Stimulated activated naive CD8-positive, alpha-beta T cell treated with anti-CD3 and anti-CD28 coated beads, Interleukin-15, amount 100 ng/mL, for 72 hours (primary cell): Measurements from ENCODE around the gene DIS3L2.

Experiments used
- ATAC-seq: fragments of 150-1000 bp; cut with Tn5 transposase; 2 replicates; pipeline ENCODE4 v1.10.0; 2021; ENCODE audit warnings: mild to moderate bottlenecking, moderate library complexity
- DNase-seq, 2 donors: peaks; one replicate each; pipeline ENCODE4 v3.0.0; 2021 to 2022
- H3K27ac Mint-ChIP-seq, 2 donors: one replicate each; pipeline ENCODE4 v1.8.0; 2022; ENCODE audit warnings: mild to moderate bottlenecking in 2 of 2, mixed read lengths in 2 of 2, moderate library complexity in 2 of 2
- H3K27me3 Mint-ChIP-seq: one replicate; pipeline ENCODE4 v1.8.0; 2022; ENCODE audit warnings: mixed read lengths
- H3K4me1 Mint-ChIP-seq: one replicate; pipeline ENCODE4 v1.8.0; 2022; ENCODE audit warnings: mild to moderate bottlenecking, mixed read lengths
- H3K4me3 Mint-ChIP-seq, 2 donors: one replicate each; pipeline ENCODE4 v1.8.0; 2022; ENCODE audit warnings: mild to moderate bottlenecking in 2 of 2, mixed read lengths in 2 of 2, moderate library complexity in 1 of 2
- H3K9me3 Mint-ChIP-seq, 2 donors: one replicate each; pipeline ENCODE4 v1.8.0; 2022; ENCODE audit warnings: mixed read lengths in 2 of 2

Gene DIS3L2

DNA sequence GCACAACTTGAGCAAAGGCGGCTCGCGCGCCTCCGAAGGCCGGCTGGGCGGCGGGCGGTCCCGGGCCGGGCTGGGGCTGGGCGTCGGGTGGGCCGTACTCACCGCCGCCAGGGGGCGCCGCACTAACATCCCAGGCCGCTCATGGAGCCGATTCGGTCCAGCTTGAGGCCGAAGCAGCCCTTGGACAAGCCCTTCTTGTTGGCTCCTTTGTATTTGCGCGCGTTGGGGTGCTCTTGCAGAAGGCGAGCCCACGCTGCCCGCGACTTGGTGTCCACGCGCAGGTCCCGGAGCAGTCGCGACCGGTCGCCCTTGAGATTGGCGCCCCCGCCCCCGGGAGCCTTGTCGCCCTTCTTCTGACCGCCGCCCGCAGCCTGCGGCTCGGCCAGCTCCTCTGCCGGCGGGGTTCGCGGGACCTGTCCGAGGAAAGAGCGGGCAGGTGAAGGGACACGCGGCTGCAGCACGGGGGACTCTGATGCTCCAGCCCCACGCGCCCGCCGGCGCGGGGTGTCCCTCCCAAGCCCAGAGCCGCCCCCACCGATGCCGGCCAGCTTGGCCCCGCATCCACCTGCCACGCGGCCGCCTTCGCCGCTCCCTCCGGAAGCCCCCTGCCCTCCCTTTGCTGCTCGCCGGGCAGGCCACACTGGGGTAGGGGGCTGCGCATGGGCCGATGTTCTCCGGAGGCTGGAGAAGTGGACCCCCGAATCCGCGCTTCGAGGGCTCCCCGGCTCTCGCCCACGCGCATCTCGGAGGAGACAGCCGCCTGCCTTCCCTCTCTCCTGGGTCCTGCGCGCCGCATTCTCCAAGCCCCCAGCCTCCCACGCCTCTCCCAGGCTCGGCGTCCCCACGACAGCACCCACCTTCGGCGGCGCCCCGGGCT lies 36.0 kb upstream of the DIS3L2 start:
- H3K27me3 Mint-ChIP-seq, result peaks cover 70% of the 10 kb centered on the region
- peaks cover 25% of the 10 kb centered on the region for H3K4me1 Mint-ChIP-seq
- ATAC-seq (peak; percentile 60), DNase-seq (peak; percentile 71 to 77)
- H3K4me3 Mint-ChIP-seq, result peak overlapping the region; percentile 75 to 85
- no peaks in the 10 kb centered on the region for H3K9me3 Mint-ChIP-seq
- no peak overlapping the region for H3K27ac Mint-ChIP-seq

DNA sequence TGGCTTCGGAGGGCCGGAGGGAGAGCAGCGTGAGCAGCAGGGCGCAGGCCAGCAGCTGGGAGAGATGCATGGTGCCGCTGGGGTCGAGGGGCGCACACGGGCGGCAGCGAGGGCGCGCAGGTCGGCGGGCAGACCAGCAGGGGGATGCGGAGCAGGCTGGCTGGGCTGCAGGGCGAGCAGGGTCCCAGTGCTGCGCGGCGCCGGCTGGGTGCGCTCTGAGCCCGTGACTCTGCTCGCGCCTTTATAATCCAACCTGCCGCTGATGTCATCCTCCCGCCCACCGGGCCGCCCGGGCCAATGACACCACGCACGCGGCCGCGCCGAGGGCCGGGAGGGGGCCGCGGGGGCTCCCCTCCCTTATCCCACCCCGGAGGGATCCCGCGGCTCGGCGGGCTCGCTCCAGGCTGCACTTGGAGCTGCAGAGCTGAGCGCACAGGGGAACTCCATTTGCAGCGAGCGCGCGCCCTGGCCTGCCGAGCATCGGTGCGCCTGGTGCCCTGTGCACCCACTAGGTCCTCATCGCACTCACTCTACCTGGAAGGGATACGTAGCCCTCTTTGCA lies 35.3 kb upstream of the DIS3L2 start, which contains the start of gene NPPC:
TSS of gene NPPC (minus strand) at position 217 of the 562 bp plus-strand sequence. CDS start at position 70, 147 bp downstream.
- DNase-seq, result peak; percentile 84 to 85
- ATAC-seq, result peak; percentile 91
- H3K27me3 Mint-ChIP-seq, result peaks cover 70% of the 10 kb centered on the region
- H3K4me3 Mint-ChIP-seq, result peak within 1 kb of the TSS; percentile 80 to 85
- H3K4me1 Mint-ChIP-seq, result peaks cover 25% of the 10 kb centered on the region
- H3K27ac Mint-ChIP-seq, result peak within 1 kb of the TSS in 1 of 2 donors; percentile 54
- no peaks in the 10 kb centered on the region for H3K9me3 Mint-ChIP-seq

DNA sequence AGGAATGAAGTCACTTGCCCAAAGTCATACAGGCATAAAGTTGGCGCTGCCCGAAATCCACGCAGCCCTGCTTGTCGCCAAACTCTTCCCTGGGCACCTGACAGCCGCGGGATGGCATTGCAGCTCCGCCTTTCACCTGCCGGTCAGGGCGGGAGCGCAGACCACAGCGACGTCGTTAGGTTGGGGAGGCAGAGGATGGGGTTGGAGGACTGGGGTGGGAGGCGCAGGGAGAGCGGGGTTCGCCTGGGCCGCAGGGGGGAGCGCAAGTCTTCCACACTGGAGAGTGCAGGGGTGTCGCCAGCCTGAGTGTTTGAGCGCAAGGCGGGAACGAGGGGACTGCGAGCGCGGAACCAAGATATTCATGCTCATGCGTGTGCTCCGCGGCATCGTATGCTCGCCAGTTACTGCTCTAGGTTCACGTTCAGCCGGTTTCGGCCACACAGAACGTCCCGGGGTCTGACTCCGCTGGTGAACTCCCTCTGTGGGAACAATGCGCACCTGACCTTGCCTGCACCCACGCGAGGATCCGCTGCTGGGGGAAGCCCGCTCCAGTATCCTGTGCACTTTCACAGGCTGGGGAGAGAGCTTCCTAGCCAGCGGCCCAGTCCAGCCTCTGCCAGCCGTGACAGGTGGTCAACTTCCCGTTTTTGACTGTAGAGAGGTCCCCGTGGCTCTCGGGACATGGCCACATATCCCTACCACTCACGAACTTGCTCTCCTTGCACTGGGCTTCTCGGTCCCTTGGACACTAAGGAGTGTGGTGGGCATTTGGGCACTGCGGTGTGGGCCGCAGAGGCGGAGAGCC lies 34.5 kb upstream of the DIS3L2 start:
- no peak overlapping the region for H3K27ac Mint-ChIP-seq
- peaks cover 70% of the 10 kb centered on the region for H3K27me3 Mint-ChIP-seq
- peak overlapping the region; percentile 80 to 85 for H3K4me3 Mint-ChIP-seq
- H3K4me1 Mint-ChIP-seq, result peaks cover 25% of the 10 kb centered on the region
- ATAC-seq (peak; percentile 48), DNase-seq (peak in 1 of 2 donors; percentile 56)
- no peaks in the 10 kb centered on the region for H3K9me3 Mint-ChIP-seq

DNA sequence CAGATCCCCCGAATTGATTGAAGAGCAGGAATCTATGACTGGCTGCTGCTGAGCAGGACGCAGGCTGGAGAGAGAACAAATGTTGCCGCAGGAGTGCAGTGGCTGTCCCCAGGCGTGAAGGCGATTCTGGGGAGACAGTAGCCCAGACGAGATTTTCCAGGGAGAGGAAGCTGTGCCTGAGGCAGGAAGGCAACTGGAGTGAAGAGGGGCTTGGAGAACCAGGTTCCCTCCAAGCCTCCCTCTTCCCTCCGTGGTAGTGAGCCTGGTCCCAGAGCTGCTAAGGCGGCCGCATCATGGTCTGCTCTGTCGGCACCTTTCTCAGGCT lies 34.0 kb upstream of the DIS3L2 start:
- Mint-ChIP-seq H3K27me3 (peaks cover 65% of the 10 kb centered on the region), H3K4me1 (peaks cover 25% of the 10 kb centered on the region), H3K27ac (no peak overlapping the region), H3K4me3 (peak overlapping the region in 1 of 2 donors; percentile 85), H3K9me3 (no peaks in the 10 kb centered on the region)
- no peak for DNase-seq
- no peak for ATAC-seq

DNA sequence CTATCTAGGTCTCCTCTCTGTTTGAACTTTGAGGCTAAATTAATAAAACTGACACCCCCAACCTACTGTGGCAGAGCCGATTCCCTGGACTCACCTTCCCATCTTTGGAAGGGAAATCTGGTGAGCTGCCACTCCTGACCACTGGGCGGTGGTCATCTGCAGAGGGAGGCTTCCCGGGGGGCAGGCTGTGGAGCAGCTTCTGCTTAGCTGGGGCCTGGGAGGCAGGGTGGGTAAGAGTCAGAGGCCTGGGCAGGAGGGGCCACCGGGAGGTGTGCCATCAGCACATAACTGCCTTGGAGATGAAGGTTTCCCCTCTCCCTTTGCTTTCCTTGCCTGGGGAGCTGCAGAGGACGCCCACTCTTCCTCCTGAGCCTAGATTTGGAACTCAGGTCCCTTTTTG lies 33.0 kb upstream of the DIS3L2 start:
- Mint-ChIP-seq H3K4me1 (peaks cover 25% of the 10 kb centered on the region), H3K27ac (no peak overlapping the region), H3K9me3 (no peaks in the 10 kb centered on the region), H3K27me3 (peaks cover 61% of the 10 kb centered on the region), H3K4me3 (no peak overlapping the region)
- DNase-seq (no peak), ATAC-seq (no peak)

DNA sequence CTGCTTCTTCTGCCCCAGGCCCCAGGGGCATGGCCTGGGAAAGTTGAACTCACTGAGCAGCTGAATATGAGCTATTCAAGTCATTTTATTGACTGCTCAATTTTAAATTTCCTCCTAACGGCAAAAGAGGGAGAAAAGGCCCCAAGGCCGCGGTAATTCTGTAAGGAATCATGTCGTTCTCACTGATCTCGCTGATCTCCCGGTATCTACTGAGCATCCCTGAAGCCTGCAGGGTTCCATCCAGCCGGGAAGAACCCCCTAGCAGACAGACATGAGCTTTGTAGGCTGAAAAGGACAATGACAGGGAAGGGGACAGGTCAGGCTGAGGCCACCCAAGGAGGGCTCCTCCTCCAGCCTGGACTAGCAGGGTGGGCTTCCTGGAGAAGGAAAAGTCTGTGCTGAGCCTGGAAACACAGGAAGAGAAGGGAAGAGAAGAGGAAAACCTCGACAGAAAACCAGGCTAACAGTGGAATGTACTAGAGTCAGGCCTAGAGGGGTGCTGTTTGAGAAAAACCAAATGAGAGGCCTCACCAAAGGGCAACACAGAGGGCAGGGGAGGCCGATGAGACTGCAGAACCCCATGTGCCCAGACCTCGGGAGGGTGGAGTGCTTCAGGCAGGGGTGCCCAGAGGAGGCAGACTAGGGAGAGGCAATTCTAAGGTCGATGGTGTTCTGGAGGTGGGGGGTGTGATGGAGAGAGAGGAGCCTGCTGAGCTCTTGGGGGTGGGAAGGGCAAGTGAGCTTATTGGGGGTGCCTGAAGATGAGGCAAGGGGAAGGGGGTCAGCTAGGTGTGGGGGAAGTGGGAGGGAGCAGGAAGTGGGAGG lies 32.4 kb upstream of the DIS3L2 start:
- Mint-ChIP-seq H3K9me3 (no peaks in the 10 kb centered on the region), H3K4me3 (no peak overlapping the region), H3K27ac (no peak overlapping the region), H3K27me3 (peaks cover 55% of the 10 kb centered on the region), H3K4me1 (peaks cover 24% of the 10 kb centered on the region)
- ATAC-seq (no peak), DNase-seq (no peak)

DNA sequence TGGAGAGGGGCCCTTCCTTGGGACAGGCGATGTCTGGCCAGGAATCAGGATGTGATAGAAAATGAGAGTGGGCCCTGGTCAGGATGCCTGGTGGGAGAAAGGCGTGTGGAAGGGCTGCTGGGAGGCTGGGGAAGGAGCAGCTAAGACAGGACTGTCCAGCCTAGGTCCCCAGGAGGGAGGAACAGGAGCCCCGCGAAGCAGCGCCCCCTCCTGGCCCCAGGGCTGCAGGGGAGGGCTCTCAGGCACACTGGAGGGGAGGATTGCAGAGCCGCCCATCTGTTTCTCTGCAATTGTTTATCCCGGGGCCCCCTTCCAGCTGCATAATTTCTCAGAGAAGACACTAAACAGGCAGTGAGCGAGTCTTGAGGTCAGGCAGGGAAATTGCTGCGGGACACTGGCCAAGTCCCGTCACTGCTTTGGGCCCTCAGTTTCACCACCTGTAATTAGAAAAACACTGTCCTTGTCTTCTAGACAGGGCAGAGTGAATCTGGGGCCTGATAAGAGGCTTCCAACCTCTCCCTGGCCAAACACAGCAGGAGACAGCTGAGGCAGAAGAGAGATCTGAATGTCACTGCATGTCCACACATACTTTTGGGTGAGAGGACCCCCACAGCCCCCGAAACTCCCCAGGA lies 31.4 kb upstream of the DIS3L2 start:
- H3K27me3 Mint-ChIP-seq, result peaks cover 45% of the 10 kb centered on the region
- H3K4me3 Mint-ChIP-seq, result no peak overlapping the region
- ATAC-seq (no peak), DNase-seq (peak in 1 of 2 donors; percentile 38)
- H3K9me3 Mint-ChIP-seq, result no peaks in the 10 kb centered on the region
- H3K4me1 Mint-ChIP-seq, result peaks cover 16% of the 10 kb centered on the region
- H3K27ac Mint-ChIP-seq, result no peak overlapping the region

DNA sequence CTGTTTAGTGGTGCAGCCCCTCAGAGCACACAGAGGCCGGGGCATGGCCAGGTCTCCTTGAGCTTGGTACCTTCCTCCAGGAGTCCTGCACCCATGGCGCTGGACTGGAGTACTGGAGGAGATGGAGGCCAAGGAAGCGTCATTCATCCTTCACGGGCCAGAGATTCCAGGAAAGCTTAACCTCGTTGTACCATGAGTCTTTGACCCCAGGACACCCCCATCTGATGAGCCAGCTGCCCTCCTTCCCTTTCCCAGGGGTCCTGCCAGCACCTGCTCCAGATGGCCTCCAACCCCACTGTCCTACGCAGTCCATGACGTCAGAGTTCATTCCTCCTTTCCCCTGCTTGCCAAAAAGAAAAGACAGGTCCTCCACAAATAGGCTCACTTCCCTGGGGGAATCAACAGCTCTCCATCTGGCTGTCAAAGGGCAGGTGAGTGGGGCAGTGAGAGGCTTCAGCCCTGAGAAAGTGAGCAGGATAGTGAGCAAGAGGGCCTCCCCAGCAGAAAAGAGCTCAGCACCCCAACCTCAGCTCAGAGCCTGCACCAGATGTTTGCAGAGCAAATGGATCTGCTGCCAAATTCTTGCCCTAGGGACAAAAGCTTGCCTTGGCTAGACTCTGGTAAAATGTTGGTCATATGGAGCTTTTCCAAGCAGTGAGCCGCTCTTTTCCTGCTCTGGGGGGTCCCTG lies 30.8 kb upstream of the DIS3L2 start:
- H3K9me3 Mint-ChIP-seq, result no peaks in the 10 kb centered on the region
- H3K27me3 Mint-ChIP-seq, result peaks cover 45% of the 10 kb centered on the region
- no peak overlapping the region for H3K27ac Mint-ChIP-seq
- peaks cover 16% of the 10 kb centered on the region for H3K4me1 Mint-ChIP-seq
- no peak overlapping the region for H3K4me3 Mint-ChIP-seq
- ATAC-seq (no peak), DNase-seq (no peak)

DNA sequence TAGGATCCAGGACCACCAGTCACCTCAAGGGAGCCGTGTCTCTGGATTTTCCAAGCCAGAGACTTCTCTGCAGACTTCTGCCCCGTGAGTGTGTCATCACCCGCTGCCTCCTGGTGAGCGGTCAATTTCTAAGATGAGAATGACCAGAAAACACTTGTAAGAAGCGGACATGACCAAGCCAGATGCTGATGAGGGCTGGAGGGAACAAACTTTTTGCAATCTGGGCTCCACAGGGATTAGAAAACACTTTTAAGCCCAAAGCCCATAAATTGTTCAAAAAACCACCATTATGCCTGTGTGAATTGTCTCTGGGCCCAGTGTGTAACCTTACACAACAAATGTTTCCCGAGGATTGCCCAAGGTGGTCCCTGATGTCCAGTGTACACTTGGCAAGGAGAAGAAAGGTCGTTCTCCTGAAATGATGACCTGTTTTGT lies 30.0 kb upstream of the DIS3L2 start:
- no peak for DNase-seq
- no peak overlapping the region for H3K27ac Mint-ChIP-seq
- ATAC-seq, result no peak
- no peak overlapping the region for H3K4me3 Mint-ChIP-seq
- peaks cover 40% of the 10 kb centered on the region for H3K27me3 Mint-ChIP-seq
- H3K9me3 Mint-ChIP-seq, result no peaks in the 10 kb centered on the region
- H3K4me1 Mint-ChIP-seq, result peaks cover 21% of the 10 kb centered on the region

DNA sequence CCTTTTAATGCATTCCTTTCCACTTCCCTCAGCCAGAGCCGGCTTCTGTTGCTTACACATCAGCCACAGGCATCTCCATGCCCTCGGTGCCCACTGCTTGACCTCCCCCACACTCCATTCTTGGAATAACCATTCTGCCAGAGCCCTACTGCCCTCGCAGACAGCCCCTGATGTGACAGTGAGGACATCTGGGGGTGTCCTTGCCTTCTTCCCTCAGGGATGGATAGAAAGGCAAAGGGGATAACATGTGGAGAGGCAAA lies 28.9 kb upstream of the DIS3L2 start:
- Mint-ChIP-seq H3K4me1 (peaks cover 18% of the 10 kb centered on the region), H3K9me3 (no peaks in the 10 kb centered on the region), H3K4me3 (no peak overlapping the region), H3K27ac (no peak overlapping the region), H3K27me3 (peaks cover 28% of the 10 kb centered on the region)
- ATAC-seq (no peak), DNase-seq (no peak)

DNA sequence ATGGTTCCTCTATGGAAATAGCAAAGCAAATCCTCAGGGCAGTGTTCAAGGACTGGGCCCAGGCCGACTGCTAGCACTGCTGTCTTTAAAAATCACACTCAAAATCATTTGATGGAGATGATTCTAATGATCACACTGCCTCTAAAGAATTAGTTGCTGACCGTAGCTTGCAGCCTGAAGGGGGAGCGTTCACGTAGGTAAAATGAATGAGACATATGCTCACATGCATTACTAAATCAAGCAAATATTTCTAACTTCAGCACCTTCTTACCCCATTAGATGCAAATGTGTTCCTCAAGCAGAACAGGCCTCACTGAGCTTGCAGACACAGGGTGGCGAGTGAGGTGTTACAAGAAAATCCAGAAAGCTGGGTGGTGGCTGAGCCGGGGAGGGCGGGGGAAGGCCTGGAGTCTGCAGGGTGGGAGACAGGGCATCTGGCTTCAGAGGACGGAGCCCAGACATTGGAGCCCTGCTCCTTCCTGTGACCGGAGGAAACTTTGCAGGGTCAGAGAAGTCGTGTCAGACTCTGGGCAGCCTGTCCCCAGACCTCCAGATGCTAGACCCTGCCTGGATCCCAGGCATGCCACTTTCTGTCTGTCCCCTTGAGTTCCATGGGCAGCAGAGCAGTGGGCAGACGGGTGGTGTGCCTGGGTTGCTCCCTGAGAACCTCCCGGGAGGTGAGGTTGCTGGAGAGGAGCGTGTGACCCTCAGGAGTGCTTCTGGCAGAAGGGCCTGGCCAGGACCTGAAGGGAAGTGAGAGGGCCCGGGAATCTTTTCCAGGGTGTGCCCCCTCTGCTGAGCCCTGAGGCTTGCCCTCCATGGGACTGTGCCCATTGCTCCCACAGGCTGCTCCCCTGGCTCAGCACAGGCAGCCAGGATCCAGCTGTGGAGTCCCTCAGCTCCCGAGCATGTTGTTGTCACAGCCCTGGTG lies 28.3 kb upstream of the DIS3L2 start:
- no peak overlapping the region for H3K27ac Mint-ChIP-seq
- ATAC-seq, result no peak

DNA sequence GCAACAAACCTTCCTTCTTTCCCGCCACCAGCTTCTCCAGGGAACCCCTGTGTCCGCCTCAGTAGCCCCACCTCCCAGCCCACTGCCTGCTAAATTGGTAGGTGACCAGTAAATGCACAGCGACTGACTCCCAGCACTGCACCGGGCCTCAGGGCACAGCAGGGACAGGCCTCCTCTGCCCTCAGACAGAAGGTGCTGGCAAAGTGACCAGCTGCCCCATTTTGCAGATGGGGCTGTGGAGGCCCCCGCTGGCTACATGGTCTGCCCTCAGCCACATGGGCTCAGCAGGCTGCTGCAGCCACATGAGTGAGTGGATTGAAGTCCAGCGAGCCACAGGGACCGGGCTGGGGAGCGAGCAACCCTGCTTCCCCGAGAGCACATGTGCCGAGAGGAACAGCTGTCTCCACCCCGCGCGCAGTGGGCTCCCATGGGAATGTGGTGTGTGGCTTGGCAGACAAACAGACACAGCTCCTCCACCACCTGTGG lies 27.6 kb upstream of the DIS3L2 start:
- Mint-ChIP-seq H3K9me3 (no peaks in the 10 kb centered on the region), H3K4me3 (no peak overlapping the region), H3K4me1 (peaks cover 14% of the 10 kb centered on the region), H3K27ac (peak overlapping the region in 1 of 2 donors; percentile 71), H3K27me3 (peaks cover 15% of the 10 kb centered on the region)
- no peak for ATAC-seq
- DNase-seq, result no peak

More for the DNA sequence above, 28.3 kb upstream of the DIS3L2 start:
- Mint-ChIP-seq H3K9me3 (no peaks in the 10 kb centered on the region), H3K4me1 (peaks cover 14% of the 10 kb centered on the region), H3K4me3 (no peak overlapping the region), H3K27me3 (peaks cover 22% of the 10 kb centered on the region)
- no peak for DNase-seq

DNA sequence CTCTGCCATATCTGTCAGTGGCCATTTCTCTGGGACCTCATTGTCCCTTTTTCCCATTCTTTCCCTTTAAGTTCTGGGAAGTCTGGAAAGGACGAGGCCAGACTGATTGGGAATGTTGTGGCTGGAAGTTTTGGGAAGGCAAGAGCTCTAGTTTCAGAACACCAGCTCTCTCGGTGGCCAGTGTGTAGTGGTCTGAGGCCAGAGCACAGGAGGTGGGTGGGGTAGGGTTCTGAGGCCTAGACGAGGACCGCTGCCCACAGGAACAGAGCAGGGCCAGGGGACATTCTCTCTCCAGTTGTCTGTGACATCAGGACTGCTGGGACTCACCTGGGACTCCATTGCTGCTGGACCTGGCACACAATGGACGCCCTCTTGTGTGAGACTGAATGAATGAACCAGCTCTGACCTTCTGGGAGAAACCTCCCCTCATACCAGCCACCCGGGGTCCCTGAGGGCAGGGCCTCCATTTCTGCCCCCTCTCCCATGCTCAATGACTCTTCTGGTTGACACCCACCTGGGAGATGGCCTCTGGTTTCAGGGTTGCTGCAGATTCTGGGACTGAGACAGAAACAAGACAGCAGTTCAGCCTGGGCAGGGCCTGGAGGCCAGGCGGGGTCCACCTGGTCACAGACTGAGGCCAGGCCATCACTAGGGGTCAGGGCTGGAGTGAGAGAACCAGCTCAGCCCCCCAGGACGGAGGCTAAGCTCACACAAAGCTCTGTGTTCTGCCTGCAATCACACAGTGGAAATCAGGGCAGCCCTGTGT lies 26.9 kb upstream of the DIS3L2 start:
- DNase-seq, result no peak
- Mint-ChIP-seq H3K4me3 (no peak overlapping the region), H3K27ac (peak overlapping the region in 1 of 2 donors; percentile 71), H3K4me1 (peaks cover 14% of the 10 kb centered on the region), H3K9me3 (no peaks in the 10 kb centered on the region), H3K27me3 (peaks cover 9% of the 10 kb centered on the region)
- no peak for ATAC-seq
